Measurements from ENCODE around the gene HLA-B. TPM values are rescaled to one million over a fixed set of nuclear protein-coding genes. Genes with fewer than 3 reads are reported as not detected.

Gene HLA-B
- total RNA-seq, 4 donors from 2014 or later, result 835 to 3,384 (median 2,517) TPM

- H3K36me3 ChIP-seq, result no peaks in the 10 kb centered on the region
- H3K9me3 ChIP-seq, result no peaks in the 10 kb centered on the region
- H3K4me1 ChIP-seq, result peaks cover 0 to 13% (median 0%) of the 10 kb centered on the region in 4 donors
- peak overlapping the region; percentile 46 to 54 (median 51) for H3K4me3 ChIP-seq
- no peak for DNase-seq
- TF ChIP-seq, protein P1, sequence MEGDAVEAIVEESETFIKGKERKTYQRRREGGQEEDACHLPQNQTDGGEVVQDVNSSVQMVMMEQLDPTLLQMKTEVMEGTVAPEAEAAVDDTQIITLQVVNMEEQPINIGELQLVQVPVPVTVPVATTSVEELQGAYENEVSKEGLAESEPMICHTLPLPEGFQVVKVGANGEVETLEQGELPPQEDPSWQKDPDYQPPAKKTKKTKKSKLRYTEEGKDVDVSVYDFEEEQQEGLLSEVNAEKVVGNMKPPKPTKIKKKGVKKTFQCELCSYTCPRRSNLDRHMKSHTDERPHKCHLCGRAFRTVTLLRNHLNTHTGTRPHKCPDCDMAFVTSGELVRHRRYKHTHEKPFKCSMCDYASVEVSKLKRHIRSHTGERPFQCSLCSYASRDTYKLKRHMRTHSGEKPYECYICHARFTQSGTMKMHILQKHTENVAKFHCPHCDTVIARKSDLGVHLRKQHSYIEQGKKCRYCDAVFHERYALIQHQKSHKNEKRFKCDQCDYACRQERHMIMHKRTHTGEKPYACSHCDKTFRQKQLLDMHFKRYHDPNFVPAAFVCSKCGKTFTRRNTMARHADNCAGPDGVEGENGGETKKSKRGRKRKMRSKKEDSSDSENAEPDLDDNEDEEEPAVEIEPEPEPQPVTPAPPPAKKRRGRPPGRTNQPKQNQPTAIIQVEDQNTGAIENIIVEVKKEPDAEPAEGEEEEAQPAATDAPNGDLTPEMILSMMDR (IDR thresholded peaks at IDR 0.05), result no peak
- TF ChIP-seq POLR2A (IDR thresholded peaks at IDR 0.05), result no peak
- H3K27ac ChIP-seq, result no peak overlapping the region
- peaks cover 0 to 13% of the 10 kb centered on the region in 2 donors for H3K27me3 ChIP-seq
Observed at GRCh38 chr6:31307669-31308049, 49.3 kb downstream of the HLA-B start.

DNA sequence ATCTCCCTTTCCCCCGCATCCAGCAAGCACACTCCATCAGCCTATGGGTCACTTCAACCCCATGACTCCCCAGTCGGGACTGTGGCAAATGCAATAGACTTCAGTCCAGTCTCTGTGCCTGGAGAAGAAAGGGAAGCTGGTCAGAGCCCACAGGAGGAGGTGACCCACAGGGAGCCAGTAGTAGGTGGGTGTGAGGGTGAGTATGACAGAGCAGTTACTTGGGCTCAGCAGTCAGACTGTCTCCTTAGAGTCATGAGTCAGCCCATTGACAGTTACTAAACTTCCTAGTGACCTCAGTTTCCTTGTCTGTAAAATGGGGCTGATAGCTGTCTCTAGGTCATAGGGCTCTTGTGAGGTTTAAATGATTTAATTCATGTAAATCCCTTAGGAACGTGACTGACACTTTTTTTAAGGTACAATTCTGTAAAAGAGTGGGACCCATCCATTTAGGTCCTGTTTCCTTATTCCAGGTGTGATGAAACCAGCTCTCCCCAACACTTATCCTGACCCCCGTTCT is 51.2 kb downstream of the HLA-B start:
- H3K27me3 ChIP-seq, result peaks cover 0 to 13% of the 10 kb centered on the region in 2 donors
- no peaks in the 10 kb centered on the region for H3K36me3 ChIP-seq
- H3K27ac ChIP-seq, result no peak overlapping the region
- H3K4me3 ChIP-seq, result no peak overlapping the region
- H3K9me3 ChIP-seq, result no peaks in the 10 kb centered on the region
- H3K4me1 ChIP-seq, result peaks cover 0 to 13% (median 0%) of the 10 kb centered on the region in 4 donors
- no peak for DNase-seq
- TF ChIP-seq, protein P1 (IDR thresholded peaks at IDR 0.05), result no peak
- no peak for TF ChIP-seq POLR2A (IDR thresholded peaks at IDR 0.05)

DNA sequence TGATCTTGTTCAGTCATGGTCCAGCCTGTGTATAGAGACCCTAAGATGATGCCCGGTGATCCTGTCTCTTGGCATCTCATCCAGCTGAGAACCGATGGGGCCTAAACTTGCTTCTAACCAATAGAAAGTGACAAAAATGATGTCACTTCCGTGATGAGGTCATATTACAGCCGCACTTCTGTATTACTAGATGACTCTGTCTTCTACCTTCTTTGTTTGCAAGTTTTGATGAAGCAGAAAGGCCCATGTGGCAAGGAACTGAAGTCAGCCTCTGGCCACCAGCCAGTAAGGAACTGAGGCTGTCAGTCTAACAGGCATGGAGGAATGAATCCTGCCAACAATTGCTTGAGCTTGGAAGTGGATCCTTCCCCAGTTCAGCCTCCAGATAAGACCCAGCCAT is 52.3 kb downstream of the HLA-B start:
- Histone ChIP-seq H3K4me1 (peaks cover 0 to 13% (median 0%) of the 10 kb centered on the region in 4 donors), H3K9me3 (no peaks in the 10 kb centered on the region), H3K27me3 (peaks cover 0 to 13% of the 10 kb centered on the region in 2 donors), H3K36me3 (no peaks in the 10 kb centered on the region), H3K4me3 (no peak overlapping the region), H3K27ac (no peak overlapping the region)
- no peak for DNase-seq
- TF ChIP-seq, protein P1 (IDR thresholded peaks at IDR 0.05), result no peak
- no peak for TF ChIP-seq POLR2A (IDR thresholded peaks at IDR 0.05)

Small RNA genes lying within 50 kb of the gene (small RNA-seq; reads per million reads assigned to genes)
- gene HLA-S, result 0 to 0.47 reads per million in 2 donors
- 0 to 0.45 reads per million in 2 donors for gene MIR6891
- 0 reads per million in 2 donors for gene RF00019
- 0 reads per million in 2 donors for gene RNU6-283P

Other genes with a start within 250 kb of the HLA-B start
- gene C6orf15, start 244.6 kb downstream of the HLA-B start, total RNA-seq, result not detected
- gene PSORS1C1, start 242.4 kb downstream of the HLA-B start, total RNA-seq, result 10 to 100 TPM in 2 of 4 donors, 1 to 10 TPM in 1, not detected in 1; 6.5 to 26.5 (median 22.0) TPM
- gene CDSN, start 236.7 kb downstream of the HLA-B start, total RNA-seq, result under 1 TPM in 1 of 4 donors, not detected in 3; 0.54 TPM
- gene PSORS1C2, start 218.1 kb downstream of the HLA-B start, total RNA-seq, result not detected
- 10 to 100 TPM; 28.3 to 86.6 (median 36.2) TPM for gene CCHCR1, start 199.4 kb downstream of the HLA-B start, total RNA-seq
- 10 to 100 TPM in 1 of 4 donors, 1 to 10 TPM in 3; 4.0 to 28.9 (median 7.1) TPM for gene TCF19, start 198.6 kb downstream of the HLA-B start, total RNA-seq
- gene POU5F1, start 186.5 kb downstream of the HLA-B start, total RNA-seq, result 100 to 1,000 TPM in 1 of 4 donors, 10 to 100 TPM in 3; 14.9 to 121 (median 45.0) TPM
- 1,000 to 10,000 TPM in 2 of 4 donors, 100 to 1,000 TPM in 2; 144 to 1,614 (median 839) TPM for gene HLA-C, start 85.1 kb downstream of the HLA-B start, total RNA-seq
- gene MICA, start 46.4 kb upstream of the HLA-B start, total RNA-seq, result 10 to 100 TPM; 21.0 to 71.0 (median 29.1) TPM
- 1 to 10 TPM; 4.7 to 9.9 (median 8.0) TPM for gene MICB, start 141.0 kb upstream of the HLA-B start, total RNA-seq
- gene MCCD1, start 171.8 kb upstream of the HLA-B start, total RNA-seq, result not detected
- 1,000 to 10,000 TPM in 1 of 4 donors, 100 to 1,000 TPM in 3; 161 to 1,087 (median 280) TPM for gene DDX39B, start 184.8 kb upstream of the HLA-B start, total RNA-seq
- gene ATP6V1G2, start 189.4 kb upstream of the HLA-B start, total RNA-seq, result not detected
- gene NFKBIL1, start 190.4 kb upstream of the HLA-B start, total RNA-seq, result 10 to 100 TPM; 20.0 to 34.5 (median 30.1) TPM
- gene LTA, start 215.1 kb upstream of the HLA-B start, total RNA-seq, result not detected
- 1 to 10 TPM in 1 of 4 donors, under 1 TPM in 1, not detected in 2; 0.67 to 3.4 TPM for gene TNF, start 218.4 kb upstream of the HLA-B start, total RNA-seq
- gene LTB, start 225.2 kb upstream of the HLA-B start, total RNA-seq, result 10 to 100 TPM in 1 of 4 donors, not detected in 3; 14.9 TPM
- 10 to 100 TPM in 1 of 4 donors, 1 to 10 TPM in 1, not detected in 2; 2.5 to 11.6 TPM for gene LST1, start 229.1 kb upstream of the HLA-B start, total RNA-seq
- gene NCR3, start 235.8 kb upstream of the HLA-B start, total RNA-seq, result not detected

Measured in Peyer's patch (tissue), 4 donors.